Medulla oblongata (tissue), 1 donor: Measurements from ENCODE around the gene PNMA8C.
A peak's percentile ranks its signal among the peaks of the same experiment; 100 is the strongest.
"Not testable (repeated sequence)": the region's sequence is repeated elsewhere in the genome, so short reads cannot be mapped to it uniquely, and the experiment has no call there.

Source experiments
- DNase-seq: peaks from one replicate; pipeline ENCODE4 v3.0.0-alpha.2; 2015; ENCODE audit errors: extremely low spot score

PNMA8C gene

DNA sequence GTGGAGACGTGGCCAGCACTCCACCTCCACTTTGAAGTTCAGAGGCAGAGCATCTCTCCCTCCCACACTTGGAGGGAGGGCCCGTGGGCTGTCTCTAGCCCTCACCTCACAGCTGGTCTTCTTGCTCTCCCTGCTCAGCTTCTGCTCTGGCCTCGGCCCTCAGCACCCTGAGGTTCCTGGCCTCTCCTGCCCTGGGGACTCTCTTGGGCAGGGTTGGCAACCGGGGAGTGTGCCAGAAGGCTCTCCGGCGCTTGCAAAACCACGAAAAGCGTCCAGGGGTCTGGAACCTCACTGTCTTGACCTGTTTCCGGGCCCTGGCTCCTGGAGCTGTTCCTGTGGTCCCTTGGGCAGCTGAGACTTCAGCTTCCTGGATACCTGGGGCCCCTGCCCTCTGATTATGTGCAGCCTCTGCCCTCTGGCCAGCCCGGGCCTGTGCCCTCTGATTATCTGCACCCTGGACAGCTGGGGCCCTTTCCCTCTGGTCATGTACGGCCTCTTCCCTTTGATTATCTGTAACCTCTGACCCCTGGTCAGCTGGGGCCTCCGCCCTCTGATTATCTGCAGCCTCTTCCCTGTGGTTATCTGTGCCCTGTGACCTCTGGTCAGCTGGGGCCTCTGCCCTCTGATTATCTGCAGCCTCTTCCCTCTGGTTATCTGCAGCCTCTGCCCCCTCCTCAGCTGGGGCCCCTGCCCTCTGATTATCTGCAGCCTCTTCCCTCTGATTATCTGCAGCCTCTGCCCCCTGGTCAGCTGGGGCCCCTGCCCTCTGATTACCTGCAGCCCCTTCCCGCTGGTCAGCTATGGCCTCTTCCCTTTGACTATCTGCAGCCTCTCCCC, 17.4 kb downstream of the PNMA8C start:
- DNase-seq, result no peak

DNA sequence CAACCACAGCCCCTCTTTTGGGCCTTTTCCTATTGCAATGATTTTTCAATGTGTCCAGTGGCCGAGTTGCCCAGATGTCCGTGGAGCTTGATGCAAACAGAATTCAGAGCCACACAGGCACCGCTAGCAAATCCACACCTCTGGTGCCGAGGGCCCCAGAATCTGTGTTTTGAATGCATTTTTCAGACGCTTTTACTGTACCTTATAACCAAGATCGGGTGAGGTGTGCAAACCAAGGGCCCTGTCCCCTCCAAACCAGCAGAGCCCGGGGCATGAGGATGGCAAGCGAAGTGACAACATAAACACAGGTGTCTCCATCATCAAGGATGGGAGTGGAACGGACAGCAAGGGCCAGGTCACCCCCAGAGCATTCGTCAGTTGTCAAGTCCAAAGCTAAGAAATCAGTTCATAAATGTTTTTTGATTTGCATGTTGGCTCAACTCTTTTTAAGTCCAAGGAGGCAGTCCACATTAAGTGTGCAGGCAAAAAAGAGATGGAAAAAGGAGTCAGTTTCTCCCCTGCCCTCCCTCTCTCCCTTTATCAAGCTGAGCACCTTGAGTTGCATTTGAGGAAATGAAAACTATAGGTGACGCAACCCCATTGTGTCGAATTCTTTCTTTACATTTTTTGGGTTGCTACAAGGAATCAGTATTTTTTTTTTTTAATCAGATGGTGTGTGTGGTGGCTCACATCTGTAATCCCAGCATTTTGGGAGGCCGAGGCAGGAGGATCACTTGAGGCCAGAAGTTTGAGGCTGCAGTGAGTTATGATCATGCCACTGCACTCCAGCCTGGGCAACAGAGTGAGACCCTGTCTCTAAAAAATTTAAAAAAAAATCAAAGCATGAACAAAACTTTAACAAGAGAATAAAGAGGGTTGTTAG, 18.3 kb downstream of the PNMA8C start:
- DNase-seq, result no peak

DNA sequence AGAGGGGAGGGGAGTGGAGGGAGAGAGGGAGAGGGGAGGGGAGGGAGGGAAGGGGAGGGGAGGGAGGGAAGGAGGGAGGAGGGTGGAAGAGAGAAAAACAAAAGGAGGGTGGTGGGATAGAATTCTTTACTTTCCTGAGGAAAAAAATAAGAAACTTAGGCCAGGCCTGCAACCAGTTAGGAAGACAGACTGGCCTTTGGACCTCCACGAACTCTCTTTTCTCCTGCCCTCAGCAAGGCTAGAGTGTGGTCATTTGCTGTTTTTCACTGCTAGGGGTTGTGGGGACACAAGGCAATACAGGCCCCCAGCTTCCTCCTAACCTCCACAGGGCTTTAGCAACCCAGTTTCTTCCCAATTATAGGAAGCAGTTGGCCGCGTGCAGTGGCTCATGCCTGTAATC, 19.5 kb downstream of the PNMA8C start:
- DNase-seq, result no peak

DNA sequence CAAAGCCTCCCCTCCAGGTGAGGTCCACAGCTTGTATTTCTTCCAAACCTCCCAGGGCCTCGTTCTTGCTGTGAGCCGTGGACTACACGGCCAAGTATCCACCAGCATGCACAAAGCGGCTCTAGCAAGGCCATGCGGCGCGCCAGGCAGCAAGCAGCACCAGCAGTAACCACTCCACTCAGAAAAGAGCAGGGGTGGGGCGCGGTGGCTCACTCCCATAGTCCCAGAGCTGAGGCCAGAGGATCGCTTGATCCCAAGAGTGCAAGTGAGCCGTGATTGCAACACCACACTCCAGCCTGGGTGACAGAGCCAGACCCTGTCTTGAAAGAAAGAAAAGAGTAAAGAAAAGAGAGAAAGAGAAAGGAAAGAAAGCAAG, 20.1 kb downstream of the PNMA8C start:
- DNase-seq, result peak; percentile 77

DNA sequence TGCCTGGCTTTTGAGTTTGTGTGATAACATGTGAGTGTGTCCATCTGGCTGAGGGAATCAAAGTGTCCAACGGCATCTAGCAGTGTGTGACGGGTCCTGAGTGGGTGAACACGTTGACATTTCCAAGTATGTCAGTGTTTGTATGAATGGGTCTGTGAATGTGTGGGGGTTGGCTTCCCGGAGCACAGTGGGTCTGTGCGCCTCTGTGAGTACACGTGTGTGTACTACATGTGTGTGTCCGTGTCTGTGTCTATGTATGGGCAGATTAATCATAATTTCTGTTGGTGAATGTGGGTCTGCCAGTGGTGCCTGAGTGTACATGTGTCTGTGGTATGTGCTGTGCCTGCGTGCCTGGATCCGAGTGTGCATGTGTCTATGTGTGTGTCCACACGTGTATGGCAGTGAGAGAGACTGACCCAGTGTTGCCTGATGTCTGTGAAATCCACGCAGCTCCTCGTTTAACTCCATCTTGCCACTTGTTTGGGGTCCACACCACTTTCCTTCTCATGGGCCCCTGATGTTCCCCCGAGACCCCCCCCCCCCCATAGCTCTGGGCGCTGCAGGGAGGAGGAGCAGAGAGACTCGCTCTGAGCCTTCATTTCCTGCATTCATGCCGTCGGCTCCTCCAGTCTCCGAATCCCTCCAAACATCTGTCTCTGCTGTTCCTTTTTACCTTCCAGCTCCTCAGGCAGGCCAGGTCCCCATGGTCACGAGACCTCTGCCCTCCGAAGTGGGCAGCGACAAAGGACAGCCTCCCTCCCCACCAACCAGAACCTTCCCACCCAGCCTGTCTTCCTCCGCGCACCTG, 20.7 kb downstream of the PNMA8C start:
- no peak for DNase-seq

DNA sequence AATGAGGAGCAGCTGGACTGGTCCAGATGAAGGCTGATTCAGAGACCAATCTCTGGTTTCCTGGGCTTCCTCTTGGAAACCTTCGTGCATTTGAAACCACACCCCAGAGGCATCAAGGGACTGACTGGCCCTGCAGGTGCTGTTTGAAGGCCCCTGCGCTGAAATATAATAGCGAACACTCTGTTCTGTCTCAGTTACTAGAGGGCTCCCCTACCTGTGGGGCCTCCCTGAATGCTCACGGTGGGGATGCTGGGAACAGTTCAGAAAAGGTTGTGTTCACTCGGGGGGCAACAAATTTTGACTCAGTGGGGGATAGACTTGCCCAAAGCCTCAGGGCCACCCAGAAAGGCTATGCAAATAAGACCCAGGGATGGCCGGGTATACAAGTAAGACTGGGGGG, 21.8 kb downstream of the PNMA8C start:
- DNase-seq, result no peak

DNA sequence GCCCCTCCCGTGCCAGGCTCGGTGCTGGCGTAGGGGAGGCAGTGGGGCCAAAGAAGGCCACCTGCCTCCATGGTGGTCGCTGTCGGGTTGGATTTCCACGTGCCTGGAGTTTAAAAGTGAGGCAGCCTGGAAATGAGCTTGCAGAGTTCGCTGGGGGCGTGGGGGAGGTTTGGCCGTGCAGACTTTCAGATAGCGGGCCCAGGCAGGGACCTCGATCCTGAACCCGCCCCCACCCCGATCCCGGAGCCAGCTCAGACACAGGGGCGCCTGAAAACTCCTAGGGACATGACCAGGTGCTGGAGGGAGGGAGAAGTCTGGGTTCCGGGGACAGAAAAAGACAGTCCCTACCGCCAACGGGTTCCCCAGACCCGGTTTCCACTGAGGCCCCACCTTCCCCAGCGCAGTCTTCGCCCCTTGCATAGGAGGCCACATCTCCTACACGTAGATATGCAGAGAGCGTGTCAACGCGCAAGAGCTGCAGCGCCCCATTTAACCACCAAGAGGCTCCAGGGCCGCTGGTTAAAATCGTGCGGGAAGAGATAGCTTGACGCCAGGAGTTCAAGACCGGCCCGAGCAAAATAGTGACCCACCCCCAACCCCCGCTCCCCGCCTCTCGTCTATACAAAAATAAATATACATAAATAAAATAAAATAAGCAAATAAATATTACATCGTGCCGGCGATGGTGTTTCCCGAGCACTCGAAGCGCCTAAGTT, 23.8 kb downstream of the PNMA8C start:
- no peak for DNase-seq

DNA sequence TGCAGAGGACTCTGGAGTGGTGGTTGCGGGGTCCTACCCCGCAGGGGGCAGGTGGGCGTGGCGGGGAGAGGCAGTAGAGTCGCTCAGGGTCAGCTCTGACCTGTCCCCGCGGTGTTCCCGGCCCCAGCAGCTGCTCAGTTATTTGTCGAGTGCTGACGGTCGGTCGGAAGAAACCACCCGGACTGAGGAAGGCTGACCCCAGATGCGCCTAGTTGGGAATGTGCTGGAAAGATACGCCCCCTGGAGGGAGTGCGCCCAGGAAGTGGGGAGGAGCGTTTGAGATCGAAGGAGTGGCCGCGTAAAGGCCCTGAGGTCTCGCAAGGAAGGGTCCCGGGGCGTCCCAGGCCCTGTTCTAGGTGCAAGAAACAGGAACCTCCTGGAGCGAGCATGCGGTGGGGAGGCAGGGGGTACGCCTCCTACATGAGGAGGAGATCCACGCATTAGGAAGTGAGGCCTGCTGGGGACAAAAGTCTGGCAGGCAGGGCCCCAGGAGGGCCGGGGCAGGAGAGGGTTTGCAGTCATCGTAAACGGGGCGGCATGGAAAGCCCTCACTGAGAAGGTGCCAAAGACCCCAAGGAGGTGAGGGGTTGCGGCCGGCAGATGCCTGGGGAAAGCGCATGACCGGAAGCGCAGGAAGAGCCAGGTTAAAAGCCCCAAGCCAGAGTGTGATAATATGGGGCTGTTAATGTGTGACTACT, 24.5 kb downstream of the PNMA8C start:
- no peak for DNase-seq

DNA sequence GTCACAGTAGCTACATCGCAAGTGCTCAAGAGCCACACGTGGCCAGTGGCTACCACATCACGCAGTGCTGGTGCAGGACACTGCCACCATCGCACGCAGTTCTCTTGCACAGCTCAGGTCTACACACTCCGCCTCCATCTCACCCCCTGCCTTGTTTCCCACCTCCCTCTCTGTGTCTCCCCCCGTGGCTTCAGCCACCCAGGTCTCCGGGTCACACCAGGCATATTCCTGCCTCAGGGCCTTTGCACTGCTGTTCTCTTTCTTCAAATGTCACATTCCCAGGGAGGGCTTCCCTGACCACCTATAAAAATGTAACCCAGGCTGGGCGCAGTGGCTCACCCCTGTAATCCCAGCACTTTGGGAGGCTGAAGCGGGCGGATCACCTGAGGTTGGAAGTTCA, 26.0 kb downstream of the PNMA8C start:
- DNase-seq, result no peak

DNA sequence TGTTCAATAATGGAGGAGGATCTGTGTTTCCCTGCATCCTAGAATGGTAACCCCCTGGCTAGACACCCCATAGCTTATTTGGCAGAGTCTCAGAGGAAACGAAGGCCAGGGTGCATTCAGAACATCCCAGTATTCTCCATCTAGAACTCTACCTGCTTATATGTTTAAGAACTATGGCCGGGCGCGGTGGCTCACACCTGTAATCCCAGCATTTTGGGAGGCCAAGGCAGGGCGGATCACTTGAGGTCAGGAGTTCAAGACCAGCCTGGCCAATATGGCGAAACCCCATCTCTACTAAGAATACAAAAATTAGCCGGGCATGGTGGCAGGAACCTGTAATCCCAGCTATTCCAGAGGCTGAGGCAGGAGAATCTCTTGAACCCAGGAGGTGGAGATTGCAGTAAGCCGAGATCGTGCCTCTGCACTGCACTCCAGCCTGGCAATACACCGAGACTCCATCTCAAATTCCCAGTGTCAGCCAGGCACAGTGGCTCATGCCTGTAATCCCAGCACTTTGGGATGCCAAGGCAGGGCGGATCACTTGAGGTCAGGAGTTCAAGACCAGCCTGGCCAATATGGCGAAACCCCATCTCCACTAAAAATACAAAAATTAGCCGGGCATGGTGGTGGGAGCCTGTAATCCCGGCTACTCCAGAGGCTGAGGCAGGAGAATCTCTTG, 30.8 kb downstream of the PNMA8C start:
- DNase-seq, result not testable (repeated sequence)

DNA sequence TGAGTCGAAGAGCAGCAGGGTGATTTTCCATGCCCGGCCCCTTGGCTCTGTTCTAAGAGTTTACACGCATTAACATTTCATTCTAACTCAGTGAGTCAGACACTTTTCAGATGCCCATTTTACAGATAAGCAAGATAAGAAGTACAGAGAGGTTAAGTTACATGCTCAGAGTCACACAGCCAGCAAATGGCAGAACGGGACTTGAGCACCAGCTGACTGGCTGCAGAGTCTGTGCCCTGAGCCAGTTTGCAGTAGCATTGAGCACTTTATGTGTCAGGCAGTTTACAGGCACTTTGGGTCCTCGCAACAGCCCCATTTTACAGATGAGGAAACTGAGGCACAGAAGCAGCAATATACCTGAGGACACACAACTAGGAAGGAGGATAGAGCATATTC, 34.3 kb downstream of the PNMA8C start:
- DNase-seq, result no peak

DNA sequence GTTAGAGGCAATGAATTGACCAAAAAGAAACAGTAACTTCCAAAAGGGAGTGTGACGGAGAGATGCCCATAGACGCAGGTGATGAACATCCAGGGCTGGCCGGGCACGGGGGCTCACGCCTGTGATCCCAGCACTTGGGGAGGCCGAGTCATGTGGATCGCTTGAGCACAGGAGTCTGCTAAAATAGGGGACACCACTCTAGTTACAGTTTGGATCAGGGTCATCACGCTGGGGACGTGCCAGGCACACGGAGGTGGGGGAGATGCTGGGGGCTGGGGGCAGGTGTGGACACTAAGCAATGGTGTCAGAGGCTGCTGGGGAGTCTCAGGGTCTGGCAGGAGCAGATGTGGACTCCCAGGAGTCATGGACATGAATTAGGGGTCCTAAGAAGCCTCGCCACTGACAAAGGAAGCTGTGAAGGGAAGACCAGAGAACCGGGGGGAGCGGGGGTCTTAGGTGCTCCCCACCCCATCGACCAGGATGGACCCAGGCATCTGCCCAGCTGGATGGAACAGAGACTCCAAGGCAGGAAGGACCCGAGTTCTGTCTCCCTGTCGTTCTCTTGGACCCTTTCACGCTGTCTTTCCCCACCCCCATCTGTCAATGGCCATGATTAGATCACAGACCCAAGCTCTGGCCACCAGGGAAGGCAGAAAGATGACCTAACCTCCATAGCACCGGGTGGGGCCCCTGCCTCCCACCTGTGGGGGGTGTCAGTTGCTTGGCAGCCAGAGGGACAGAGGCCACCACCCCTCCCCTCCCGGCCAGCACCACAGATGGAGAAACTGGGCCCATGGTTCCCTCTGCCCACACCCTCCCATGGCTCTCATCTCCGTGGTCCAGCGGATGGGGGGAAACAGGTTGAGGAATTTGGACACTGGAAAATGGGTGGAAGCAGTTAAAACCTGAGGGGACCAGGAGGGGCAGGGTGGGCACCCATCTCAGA, 35.0 kb downstream of the PNMA8C start:
- DNase-seq, result no peak

DNA sequence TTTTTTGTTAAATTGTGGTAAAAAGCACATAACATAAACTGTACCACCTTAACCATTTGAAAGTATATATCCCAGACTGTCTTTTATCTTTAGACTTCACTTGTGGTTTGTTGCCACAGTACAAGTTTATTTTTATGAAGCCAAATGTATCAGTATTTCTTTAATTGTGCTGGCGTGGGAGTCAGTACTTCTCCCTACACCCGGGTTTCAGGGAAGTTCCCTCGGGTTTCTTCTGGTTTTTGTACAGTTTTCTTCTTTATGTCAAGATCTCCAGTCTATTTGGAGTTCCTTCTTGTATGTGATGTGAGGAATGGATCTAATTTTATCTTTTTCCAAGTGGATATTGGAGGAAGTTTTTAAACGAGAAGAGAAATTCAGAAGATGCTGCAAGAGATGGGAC, 35.9 kb downstream of the PNMA8C start:
- no peak for DNase-seq

DNA sequence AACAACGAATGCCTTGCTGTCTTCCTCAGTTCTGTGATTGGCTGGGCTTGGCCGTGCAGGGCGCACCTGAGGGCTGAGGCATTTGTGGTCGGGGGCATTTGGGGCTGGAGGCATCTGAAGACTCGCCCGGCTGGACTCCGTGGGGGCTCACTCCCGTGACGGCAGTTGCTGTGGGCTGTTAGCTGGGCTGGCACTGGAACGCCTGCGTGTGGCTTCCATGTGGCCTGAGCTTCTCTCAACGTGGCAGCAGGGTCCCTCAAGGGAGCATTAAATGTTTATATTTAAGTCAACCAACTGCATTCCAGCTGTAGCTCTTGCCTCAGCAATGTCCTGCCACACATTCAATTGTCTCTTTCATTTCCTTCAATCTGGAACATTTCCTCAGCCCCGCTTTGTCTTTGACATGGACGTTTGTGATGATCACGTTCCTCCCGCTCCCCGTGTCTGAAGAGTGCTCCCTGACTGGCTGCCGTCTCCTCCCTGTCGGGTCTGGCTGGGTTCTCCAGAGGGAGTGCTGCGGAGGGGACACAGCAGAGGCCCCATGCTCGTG, 36.4 kb downstream of the PNMA8C start:
- peak; percentile 54 for DNase-seq

DNA sequence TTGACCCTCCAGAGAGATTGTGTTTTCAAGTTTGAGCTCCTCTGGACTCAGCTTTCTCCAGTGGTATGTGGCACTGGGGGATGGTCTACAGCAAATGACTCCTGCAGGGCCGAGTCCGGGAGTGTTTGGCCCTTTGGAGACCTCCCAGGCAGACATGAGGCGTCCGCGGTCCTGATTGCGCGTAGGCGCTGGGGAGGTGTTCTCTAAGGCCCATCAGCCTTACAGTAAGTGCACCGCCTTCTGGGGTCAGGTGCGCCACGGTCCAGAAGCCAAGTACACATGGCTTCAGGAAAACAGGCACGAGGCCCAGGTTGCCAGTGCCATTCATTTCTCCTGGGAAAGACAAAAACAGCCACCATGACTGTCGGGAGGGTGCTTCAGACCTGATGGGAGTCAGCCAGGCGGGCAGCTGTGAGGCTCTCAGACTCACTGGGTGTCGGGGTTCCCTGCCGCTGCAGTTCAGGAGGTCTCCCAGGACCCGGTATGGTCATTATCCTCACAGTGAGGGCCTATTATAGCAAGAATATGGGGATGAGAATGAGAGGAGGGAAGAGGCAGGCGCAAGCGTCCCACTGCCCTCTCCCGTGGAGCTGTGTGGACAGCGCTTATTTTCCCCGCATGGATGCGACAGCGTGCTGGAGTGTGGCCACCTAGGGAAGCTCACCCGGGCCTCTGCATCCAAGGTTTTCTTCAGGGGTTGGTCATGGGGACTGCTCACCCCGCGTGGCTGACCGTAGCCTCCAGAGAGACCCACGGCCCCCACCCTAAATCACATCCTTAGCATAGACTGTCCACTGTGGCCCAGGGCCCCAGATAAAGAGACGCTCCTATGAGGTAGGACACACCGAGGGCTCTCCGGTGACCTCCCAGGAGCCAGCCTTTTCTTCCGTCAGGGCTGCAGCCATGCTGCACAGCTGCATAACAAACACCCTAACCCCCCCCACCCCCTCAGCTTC, 37.2 kb downstream of the PNMA8C start:
- DNase-seq, result no peak

DNA sequence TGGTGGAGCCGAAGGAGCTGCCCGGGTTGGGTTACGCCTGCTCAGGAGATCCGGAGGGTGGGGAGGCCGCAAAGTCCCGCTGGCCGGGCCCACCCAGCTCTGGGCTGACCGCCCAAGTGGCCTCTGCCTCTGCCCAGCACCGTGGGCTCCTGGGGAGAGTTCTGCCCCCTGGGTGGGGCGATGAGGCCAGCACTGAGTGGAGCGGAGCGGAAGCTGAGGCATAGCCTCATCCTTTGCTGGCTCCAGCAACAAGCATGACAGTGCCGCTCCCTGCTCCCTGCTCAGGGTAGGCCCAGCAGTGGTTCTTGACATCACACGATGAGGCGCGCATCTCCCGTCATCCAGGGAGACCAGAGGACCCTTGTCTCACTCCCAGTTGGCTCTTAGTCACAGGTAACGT, 37.9 kb downstream of the PNMA8C start:
- DNase-seq, result no peak

DNA sequence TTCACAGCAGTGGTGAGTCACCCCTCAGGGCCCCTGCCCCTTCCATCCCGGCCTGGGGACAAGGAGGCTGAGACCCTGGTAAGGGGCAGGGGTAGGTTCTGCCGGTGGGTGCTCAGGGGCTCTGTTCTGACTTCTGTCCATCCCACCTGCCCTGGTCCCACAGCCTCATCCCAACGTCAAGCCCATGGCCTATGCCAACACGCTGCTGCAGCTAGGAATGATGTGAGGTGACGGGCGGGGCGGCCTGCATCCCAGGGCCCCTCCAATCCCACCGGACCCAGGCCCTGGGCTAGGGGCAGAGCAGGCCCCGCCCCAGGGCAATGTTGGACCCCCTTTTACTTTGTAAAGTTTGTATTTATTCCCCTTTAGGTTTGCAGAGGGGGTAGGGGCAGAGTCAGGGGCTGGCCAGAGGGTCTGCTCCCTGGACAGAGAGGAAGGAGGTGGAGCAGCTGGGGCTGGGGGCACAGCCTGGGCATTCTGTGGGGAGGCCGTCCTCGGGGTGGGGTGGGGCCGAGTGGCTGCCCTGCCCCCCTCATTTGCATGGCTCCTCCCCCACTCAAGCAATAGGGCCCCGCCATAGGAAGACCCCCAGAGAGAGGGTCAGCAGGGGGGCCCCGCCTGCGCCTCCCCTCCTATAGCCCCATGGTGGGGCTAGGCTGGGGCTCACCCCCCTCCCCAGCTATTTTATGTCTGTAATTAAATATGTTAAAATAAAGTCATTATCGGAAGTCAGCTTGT, 38.4 kb downstream of the PNMA8C start:
- DNase-seq, result no peak
